ENCODE measurements around the gene DPF3.

DNA sequence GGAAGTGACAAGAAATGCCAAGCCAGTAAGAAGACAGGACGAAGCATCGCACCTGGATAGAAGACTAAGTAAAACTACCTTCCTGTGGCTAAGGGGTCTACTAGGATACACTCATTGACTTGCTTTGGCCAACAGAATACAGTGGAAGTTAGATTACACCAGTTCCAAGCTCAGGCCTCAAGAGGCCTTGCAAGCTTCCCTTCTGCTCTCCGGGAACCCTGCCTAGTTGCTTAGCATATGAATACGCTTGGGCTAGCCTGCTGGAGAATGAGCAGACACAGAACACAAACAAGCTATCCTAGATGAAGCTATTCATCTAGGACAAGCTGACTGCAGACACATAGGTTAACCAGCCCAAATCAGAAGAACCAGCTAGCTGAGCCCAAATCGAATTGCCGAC lies 97.0 kb downstream of the DPF3 start:
- TF ChIP-seq EZH2 (IDR thresholded peaks at IDR 0.05; ENCODE audit: low read length, missing control alignments) = no peak
- TF ChIP-seq, protein P1, sequence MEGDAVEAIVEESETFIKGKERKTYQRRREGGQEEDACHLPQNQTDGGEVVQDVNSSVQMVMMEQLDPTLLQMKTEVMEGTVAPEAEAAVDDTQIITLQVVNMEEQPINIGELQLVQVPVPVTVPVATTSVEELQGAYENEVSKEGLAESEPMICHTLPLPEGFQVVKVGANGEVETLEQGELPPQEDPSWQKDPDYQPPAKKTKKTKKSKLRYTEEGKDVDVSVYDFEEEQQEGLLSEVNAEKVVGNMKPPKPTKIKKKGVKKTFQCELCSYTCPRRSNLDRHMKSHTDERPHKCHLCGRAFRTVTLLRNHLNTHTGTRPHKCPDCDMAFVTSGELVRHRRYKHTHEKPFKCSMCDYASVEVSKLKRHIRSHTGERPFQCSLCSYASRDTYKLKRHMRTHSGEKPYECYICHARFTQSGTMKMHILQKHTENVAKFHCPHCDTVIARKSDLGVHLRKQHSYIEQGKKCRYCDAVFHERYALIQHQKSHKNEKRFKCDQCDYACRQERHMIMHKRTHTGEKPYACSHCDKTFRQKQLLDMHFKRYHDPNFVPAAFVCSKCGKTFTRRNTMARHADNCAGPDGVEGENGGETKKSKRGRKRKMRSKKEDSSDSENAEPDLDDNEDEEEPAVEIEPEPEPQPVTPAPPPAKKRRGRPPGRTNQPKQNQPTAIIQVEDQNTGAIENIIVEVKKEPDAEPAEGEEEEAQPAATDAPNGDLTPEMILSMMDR (conservative IDR thresholded peaks at IDR 0.05 in 1 of 2, IDR thresholded peaks at IDR 0.05 in 1 of 2; ENCODE audit: low read depth in 1 of 2, low read length in 2 of 2) = no peak

Data from fibroblast of lung (primary cell).